ENCODE data around the gene DYNC1H1. TPM values are rescaled to one million over a fixed set of nuclear protein-coding genes. Genes with fewer than 3 reads are reported as not detected.

DYNC1H1 gene
- total RNA-seq, 1 donor from 2014 or later: 432 TPM

DNA sequence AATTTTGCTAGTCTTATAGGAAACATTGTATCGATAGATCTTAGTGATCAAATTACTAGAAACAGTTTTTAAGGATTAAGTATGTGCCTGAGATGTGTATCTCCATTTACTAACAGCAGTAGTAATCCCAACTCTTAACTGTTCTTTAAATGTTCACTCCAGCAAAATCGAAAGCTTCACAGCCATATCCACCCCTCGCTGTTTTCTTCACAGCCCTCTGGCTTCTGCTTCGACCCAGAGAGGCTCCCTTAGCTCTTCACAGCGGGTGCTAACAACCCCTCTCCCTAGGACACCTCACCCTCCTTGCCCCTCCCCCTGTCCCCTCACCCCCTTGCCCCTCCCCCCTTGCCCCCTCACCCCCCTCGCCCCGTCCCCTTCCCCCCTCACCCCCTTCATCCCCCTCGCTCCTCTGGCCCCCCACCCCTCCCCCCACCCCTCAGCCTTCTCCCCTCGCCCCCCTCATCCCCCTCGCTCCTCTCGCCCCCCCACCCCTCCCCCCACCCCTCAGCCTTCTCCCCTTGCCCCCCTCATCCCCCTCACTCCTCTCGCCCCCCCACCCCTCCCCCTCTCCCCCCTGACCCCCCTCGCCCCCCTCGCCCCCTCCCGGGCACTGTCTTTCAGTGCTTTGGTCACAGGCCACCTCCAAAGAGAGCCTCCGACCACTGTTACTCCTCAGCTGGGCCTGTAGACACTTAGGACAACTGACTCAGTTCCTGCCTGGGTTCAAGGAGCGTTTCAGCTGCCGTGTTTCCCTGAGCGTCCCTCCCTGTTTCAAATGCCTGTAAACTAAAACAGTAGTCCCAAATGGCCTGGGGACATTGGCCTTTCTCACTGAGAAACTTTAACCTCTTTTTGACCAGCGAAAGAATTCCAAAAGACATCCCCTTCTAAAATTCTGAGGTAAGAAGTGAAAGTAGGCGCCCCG, 46.0 kb upstream of the DYNC1H1 start:
- no peak for DNase-seq
- Histone ChIP-seq H3K27me3 (no peaks in the 10 kb centered on the region), H3K27ac (no peak overlapping the region), H3K4me3 (no peak overlapping the region), H3K9me3 (no peaks in the 10 kb centered on the region), H3K4me1 (no peaks in the 10 kb centered on the region), H3K36me3 (peaks cover 53% of the 10 kb centered on the region)
- TF ChIP-seq, protein P1, sequence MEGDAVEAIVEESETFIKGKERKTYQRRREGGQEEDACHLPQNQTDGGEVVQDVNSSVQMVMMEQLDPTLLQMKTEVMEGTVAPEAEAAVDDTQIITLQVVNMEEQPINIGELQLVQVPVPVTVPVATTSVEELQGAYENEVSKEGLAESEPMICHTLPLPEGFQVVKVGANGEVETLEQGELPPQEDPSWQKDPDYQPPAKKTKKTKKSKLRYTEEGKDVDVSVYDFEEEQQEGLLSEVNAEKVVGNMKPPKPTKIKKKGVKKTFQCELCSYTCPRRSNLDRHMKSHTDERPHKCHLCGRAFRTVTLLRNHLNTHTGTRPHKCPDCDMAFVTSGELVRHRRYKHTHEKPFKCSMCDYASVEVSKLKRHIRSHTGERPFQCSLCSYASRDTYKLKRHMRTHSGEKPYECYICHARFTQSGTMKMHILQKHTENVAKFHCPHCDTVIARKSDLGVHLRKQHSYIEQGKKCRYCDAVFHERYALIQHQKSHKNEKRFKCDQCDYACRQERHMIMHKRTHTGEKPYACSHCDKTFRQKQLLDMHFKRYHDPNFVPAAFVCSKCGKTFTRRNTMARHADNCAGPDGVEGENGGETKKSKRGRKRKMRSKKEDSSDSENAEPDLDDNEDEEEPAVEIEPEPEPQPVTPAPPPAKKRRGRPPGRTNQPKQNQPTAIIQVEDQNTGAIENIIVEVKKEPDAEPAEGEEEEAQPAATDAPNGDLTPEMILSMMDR (IDR thresholded peaks at IDR 0.05): no peak
- no peak for ATAC-seq
- intact Hi-C loops (cut with DNase I): no loop called here

- Histone ChIP-seq H3K9me3 (no peaks in the 10 kb centered on the region), H3K36me3 (peaks cover 43% of the 10 kb centered on the region), H3K4me3 (no peak overlapping the region), H3K27ac (no peak overlapping the region), H3K27me3 (no peaks in the 10 kb centered on the region), H3K4me1 (no peaks in the 10 kb centered on the region)
- TF ChIP-seq, protein P1 (IDR thresholded peaks at IDR 0.05): no peak
- ATAC-seq (no peak), DNase-seq (no peak)
- intact Hi-C loops (cut with DNase I): no loop called here
Measured at GRCh38 chr14:101920271-101920670, 44.1 kb upstream of the DYNC1H1 start.

GRCh38 chr14:101922866-101923265, 41.5 kb upstream of the DYNC1H1 start:
- Histone ChIP-seq H3K36me3 (peaks cover 54% of the 10 kb centered on the region), H3K4me1 (no peaks in the 10 kb centered on the region), H3K9me3 (no peaks in the 10 kb centered on the region), H3K27ac (no peak overlapping the region), H3K4me3 (no peak overlapping the region), H3K27me3 (no peaks in the 10 kb centered on the region)
- DNase-seq (no peak), ATAC-seq (no peak)
- TF ChIP-seq, protein P1 (IDR thresholded peaks at IDR 0.05): no peak
- intact Hi-C loops (cut with DNase I): no loop called here

DNA sequence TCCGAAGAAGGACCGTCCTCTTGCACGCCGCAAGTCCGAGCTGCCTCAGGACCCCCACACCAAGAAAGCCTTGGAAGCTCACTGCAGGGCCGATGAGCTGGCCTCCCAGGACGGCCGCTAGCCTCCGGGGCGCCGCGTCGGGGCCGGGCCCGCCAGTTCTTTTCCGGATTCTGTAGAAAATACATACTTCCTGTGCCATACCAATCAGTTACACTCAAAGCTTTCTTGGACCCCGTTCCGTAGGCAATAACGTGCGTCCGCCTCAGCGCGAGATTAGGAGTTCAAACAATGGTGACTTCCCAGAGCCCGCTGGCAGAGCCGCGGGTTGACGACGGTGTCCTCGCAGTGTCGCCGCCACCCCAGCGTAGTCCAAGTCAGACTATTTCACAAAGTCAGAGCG, 39.2 kb upstream of the DYNC1H1 start:
- Histone ChIP-seq H3K27me3 (no peaks in the 10 kb centered on the region), H3K4me1 (no peaks in the 10 kb centered on the region), H3K9me3 (no peaks in the 10 kb centered on the region), H3K27ac (no peak overlapping the region), H3K36me3 (peaks cover 52% of the 10 kb centered on the region), H3K4me3 (no peak overlapping the region)
- intact Hi-C loops (cut with DNase I): no loop called here
- ATAC-seq: no peak
- TF ChIP-seq, protein P1 (IDR thresholded peaks at IDR 0.05): no peak
- no peak for DNase-seq

DNA sequence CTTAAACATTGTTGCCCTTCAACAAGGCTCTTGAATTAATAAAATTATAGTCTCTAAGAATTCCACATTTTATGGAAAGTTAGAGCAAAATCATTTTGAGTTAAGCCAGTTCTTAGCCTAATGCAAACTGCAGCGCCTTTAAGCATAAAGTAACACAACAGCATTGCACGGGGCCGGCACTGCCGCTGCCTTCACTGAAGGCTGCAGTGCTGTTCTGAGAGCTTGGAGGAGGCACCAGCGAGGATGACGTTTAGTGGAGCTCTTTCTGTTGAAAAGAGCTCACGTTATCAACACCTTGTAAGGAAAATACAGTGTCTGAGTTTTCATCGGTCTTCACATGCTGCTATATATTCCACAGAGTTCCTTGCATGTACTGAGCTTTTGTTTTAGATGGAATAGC, 38.3 kb upstream of the DYNC1H1 start:
- H3K27ac ChIP-seq: no peak overlapping the region
- H3K36me3 ChIP-seq: peaks cover 51% of the 10 kb centered on the region
- intact Hi-C loops (cut with DNase I): no loop called here

More for the DNA sequence above, 38.3 kb upstream of the DYNC1H1 start:
- TF ChIP-seq, protein P1 (IDR thresholded peaks at IDR 0.05): no peak
- ATAC-seq (no peak), DNase-seq (no peak)
- Histone ChIP-seq H3K27me3 (no peaks in the 10 kb centered on the region), H3K9me3 (no peaks in the 10 kb centered on the region), H3K4me3 (no peak overlapping the region), H3K4me1 (no peaks in the 10 kb centered on the region)

Measured in upper lobe of right lung (tissue), 1 donor.